DOHH2 (cell line): Measurements from ENCODE around the gene ESAM.

ENCODE experiments used
- CTCF ChIP-seq: fragments of 200-600 bp; sonication (generic); IDR thresholded peaks from one replicate; pipeline ENCODE4 v1.5.1; 2014; ENCODE audit warnings: antibody characterized with exemption, mild to moderate bottlenecking, low read depth, low read length; ENCODE audit not compliant: poor library complexity, severe bottlenecking
- EZH2phosphoT487 ChIP-seq: fragments of 200-600 bp; sonication (generic); IDR thresholded peaks from 2 replicates; pipeline ENCODE4 v1.6.1; 2017; ENCODE audit warnings: borderline replicate concordance, mild to moderate bottlenecking, antibody characterized with exemption, low read length, moderate library complexity, mixed read lengths

- TF ChIP-seq CTCF (no peak), EZH2phosphoT487 (no peak)
Observed at GRCh38 chr11:124707829-124708228, 54.3 kb downstream of the ESAM start.
